ENCODE results near the gene TMEM150A.
"Not testable (repeated sequence)": the region's sequence is repeated elsewhere in the genome, so short reads cannot be mapped to it uniquely, and the experiment has no call there.

The TMEM150A gene

GRCh38 chr2:85593023-85593422 is 9.5 kb downstream of the TMEM150A start:
- DNase-seq, result no peak

GRCh38 chr2:85592299-85592698 is 10.2 kb downstream of the TMEM150A start:
- DNase-seq, result not testable (repeated sequence)

GRCh38 chr2:85591563-85591962 is 10.9 kb downstream of the TMEM150A start:
- no peak for DNase-seq

- DNase-seq, result no peak
Observed at GRCh38 chr2:85590950-85591349, 11.5 kb downstream of the TMEM150A start.

GRCh38 chr2:85589982-85590791 is 12.3 kb downstream of the TMEM150A start:
- DNase-seq, result no peak

GRCh38 chr2:85589181-85589580 is 13.3 kb downstream of the TMEM150A start:
- no peak for DNase-seq

- DNase-seq, result no peak
Observed at GRCh38 chr2:85588645-85589044, 13.9 kb downstream of the TMEM150A start.

- no peak for DNase-seq
Observed at GRCh38 chr2:85588236-85588635, 14.3 kb downstream of the TMEM150A start.

- DNase-seq, result no peak
Observed at GRCh38 chr2:85585781-85586105, 16.8 kb downstream of the TMEM150A start.

- DNase-seq, result no peak
Observed at GRCh38 chr2:85584857-85585780, 17.4 kb downstream of the TMEM150A start.

- DNase-seq, result no peak
Observed at GRCh38 chr2:85584354-85584856, 18.1 kb downstream of the TMEM150A start, which contains the start of gene VAMP5. Gene VAMP5, plus strand, starts transcription at chr2:85584431. Its CDS starts 60 bp downstream, at chr2:85584491.

- DNase-seq, result no peak
Observed at GRCh38 chr2:85583667-85584353, 18.7 kb downstream of the TMEM150A start.

- DNase-seq, result no peak
Observed at GRCh38 chr2:85582492-85582891, 20.0 kb downstream of the TMEM150A start.

GRCh38 chr2:85580206-85580605 is 22.3 kb downstream of the TMEM150A start:
- no peak for DNase-seq

GRCh38 chr2:85579266-85579935 is 23.1 kb downstream of the TMEM150A start:
- no peak for DNase-seq

GRCh38 chr2:85578243-85579180 is 24.0 kb downstream of the TMEM150A start:
- DNase-seq, result no peak

GRCh38 chr2:85577386-85578242 is 24.9 kb downstream of the TMEM150A start, which contains the start of gene VAMP8:
Gene VAMP8, plus strand, starts transcription at chr2:85577586. Its CDS starts 61 bp downstream, at chr2:85577647.
- no peak for DNase-seq

- no peak for DNase-seq
Observed at GRCh38 chr2:85577063-85577385, 25.5 kb downstream of the TMEM150A start.

- DNase-seq, result no peak
Observed at GRCh38 chr2:85575739-85576138, 26.8 kb downstream of the TMEM150A start.

- DNase-seq, result no peak
Observed at GRCh38 chr2:85566265-85566664, 36.2 kb downstream of the TMEM150A start.

All from NCI-H1930 (cell line).